Activated CD4-positive, alpha-beta T cell treated with anti-CD3 and anti-CD28 coated beads for 24 hours (primary cell): ENCODE measurements around the gene MTR.

ENCODE experiments used
- DNase-seq, 2 donors: peaks; one replicate each; pipeline ENCODE4 v3.0.0-alpha.2; 2020; ENCODE audit warnings: low read depth in 2 of 2

The MTR gene

DNA sequence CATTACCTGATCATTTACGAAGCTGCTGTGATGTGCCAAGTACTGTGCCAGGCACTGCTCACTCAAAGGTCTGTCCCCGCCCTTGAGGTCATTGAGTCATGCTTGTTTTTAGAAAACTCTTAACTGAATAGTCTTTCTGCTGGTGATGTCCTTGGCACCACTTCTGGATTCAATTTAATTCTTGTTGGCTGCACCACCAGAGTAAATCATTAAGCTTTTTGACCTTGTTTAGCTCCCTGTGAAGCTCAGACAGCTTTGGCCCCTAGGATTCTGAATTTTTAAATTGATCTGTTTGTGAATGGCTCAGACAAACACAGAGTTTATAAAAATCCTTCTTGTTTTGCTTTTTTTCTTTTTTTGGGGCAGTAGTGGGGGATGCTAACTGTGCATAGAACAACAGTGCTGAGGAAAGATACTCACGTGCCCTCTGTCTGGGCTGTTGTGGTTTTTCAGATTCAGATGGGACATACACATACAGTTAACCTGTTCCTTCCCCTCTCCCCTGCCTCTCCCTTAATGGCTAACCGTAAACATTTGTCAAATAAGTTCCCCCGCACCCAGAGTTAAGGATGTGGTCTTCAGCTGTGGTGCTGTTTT lies 67.6 kb downstream of the MTR start:
- DNase-seq, result no peak

- no peak for DNase-seq
Measured at GRCh38 chr1:236864211-236864610, 69.1 kb downstream of the MTR start.

DNA sequence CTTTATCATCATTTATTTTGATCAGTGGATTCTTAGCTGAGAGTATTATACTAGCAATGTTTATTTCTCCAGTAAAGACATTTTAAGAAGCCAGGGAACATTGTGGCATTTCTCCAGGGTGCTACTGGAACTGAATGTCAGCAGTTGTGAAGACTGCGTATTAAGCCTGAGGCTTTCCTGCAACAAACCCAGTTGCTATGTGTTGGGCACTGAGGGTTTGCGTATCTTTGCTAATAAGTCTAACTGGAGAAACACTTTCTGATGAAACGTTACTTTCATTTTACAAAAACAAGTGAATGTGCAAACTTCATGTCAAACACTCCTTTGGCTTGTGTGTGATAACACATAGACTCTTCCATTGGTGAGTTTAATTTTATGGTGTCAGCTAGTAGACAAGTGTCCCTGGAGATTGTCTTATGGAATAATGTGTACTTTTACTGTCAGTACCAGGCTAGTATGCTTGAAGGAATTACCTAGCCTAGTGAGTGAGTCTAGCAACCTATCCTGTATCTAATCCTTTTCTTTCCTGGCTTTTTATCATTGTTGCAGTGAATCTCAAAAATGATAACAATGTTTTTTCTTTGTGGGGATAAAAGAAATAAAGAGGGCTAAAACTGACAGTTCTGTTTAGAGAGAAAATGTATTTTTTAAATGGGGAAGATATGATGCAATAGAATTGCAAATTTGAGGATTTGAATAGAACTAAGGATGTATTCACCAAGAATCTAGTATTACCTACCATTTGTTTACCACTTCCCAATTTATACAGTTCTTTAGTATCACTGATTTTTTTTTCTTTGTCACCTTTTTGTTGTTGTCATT lies 70.1 kb downstream of the MTR start:
- no peak for DNase-seq

- DNase-seq, result no peak
Measured at GRCh38 chr1:236865818-236866155, 70.7 kb downstream of the MTR start.

DNA sequence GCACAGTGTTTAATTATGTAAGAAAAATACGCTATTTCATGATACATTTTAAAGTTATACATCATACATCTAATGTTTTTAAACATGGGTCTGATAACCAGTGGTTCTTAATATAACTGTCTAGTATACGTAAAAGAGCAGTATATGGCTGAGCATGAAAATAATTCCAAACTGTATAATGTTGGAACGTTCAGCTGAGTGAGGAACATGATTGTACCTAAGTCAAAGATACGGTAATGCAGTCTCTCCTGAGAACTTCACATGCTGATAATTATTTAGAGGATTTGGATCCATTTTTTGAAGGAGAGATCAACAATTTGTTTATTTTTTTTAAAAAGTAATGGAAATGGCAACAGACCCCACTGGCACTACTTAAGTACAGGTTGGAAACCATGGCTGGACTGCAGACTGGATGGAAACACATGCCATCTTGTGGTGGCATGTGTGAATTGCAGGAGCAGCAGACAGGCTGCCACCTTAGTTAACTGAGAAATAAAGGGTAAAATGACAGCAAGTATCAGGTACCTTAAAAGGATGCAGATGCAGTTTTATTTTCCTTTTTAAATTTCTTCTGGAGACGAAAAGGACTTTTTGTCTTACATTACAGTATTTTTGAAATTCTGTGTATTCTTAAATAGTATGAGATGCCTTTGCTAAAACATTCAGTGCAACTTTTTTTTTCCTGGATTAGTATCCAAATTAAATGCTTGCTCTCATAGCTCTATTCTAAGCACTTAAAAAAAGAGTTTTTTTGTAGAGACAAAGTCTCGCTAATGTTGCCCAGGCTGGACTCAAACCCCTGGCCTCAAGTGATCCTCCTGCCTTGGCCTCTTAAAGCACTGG lies 73.8 kb downstream of the MTR start:
- peak; percentile 11 to 20 for DNase-seq

GRCh38 chr1:236869911-236870310 lies 74.8 kb downstream of the MTR start:
- no peak for DNase-seq

- no peak for DNase-seq
Measured at GRCh38 chr1:236870721-236871120, 75.6 kb downstream of the MTR start.

GRCh38 chr1:236872075-236872666 lies 77.1 kb downstream of the MTR start:
- no peak for DNase-seq

DNA sequence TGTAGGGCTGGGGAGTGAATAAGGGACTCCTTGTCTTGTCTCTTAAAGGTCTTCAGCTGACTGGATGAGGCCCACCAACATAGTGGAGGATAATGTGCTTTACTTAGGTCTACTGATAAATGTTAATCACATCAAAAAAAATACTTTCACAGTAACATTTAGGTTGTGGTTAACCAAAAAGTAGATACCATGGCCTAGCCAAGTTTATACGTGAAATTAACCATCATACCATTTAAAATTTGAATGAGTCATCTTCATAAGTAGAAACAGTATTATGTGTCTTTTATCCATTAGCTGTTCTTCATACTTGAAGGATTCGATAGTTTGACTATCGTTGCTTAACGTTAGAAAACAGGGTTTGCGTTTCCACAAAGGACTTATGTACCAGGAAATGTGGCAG lies 80.9 kb downstream of the MTR start:
- DNase-seq, result no peak

DNA sequence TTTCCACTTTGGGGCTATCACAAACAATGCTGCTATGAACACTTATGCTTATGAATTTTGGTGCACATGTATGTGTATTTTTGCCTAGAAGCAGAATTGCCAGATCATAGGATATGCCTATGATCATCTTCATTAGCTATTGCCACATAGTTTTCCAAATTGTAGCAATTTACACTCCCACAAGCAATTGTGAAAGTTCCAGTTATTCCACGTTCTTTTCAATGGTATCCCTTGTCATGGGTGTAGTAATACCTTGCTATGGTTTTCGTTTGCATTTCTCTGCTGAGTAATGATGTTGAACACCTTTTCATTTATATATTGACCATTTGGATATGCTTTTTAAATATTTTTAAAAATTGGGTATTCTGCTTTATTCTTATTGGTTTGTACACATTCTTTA lies 82.6 kb downstream of the MTR start:
- no peak for DNase-seq

GRCh38 chr1:236880209-236880608 lies 85.1 kb downstream of the MTR start:
- no peak for DNase-seq

GRCh38 chr1:236882678-236883077 lies 87.6 kb downstream of the MTR start:
- DNase-seq, result no peak

DNA sequence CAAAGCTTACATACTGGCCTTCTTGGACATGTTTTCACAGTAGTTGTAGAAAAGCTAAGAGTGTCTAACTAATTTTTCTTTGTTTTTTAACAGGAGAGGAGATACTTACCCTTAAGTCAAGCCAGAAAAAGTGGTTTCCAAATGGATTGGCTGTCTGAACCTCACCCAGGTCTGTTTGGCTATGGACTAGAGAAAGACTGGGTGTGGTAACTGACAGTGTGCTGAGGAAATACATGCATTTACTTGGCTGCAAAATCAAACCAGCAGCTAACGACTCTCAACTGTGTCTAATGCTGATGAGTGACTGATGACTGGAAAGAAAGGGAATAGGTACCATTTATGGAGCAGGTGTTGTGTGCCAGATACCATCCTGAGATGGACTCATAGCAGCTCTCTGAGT lies 91.1 kb downstream of the MTR start:
- DNase-seq, result no peak

GRCh38 chr1:236887081-236887480 lies 92.0 kb downstream of the MTR start:
- DNase-seq, result no peak

GRCh38 chr1:236888126-236888525 lies 93.0 kb downstream of the MTR start:
- no peak for DNase-seq

DNA sequence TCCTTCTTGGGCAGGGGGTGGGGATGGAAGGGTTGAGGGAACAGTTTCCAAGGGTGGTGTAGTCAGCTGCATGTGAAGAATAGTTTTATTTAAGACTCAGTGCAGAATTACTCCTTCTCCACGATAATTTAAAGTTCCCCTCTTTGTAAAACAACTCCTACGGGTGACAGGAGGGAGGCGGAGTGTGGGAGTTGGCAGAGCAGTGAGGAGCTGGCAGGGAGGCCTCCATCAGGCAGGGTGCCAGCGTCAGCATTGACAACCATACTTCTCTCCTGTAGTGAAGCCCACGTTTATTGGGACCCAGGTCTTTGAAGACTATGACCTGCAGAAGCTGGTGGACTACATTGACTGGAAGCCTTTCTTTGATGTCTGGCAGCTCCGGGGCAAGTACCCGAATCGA lies 93.8 kb downstream of the MTR start:
- no peak for DNase-seq

- DNase-seq, result no peak
Measured at GRCh38 chr1:236890152-236891056, 95.3 kb downstream of the MTR start.

- no peak for DNase-seq
Measured at GRCh38 chr1:236893626-236894545, 98.8 kb downstream of the MTR start.

- DNase-seq, result no peak
Measured at GRCh38 chr1:236895665-236896387, 100.7 kb downstream of the MTR start.

DNA sequence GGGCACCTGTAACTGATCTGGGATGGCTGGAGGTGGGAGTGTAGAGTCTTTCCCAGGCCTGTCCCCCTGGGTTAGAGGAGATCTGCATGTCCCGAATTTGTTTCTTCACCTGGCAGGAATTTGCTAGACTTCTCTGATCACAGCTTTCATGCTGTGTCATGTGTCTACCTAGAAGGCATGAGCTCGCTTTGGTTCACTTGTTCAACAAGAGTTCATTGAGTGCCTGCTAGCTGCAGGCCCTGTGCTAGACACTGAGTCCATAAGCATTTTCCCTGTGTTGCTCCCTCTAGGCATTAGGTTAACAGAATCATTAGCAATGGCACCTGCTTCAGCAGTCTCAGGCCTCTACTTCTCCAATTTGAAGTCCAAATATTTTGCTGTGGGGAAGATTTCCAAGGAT lies 101.6 kb downstream of the MTR start:
- DNase-seq, result no peak
